D721Med (cell line): ENCODE data around the gene CEP135.

Source experiments
- DNase-seq: peaks from one replicate; pipeline ENCODE4 v3.0.0; 2011; ENCODE audit warnings: low spot score; ENCODE audit not compliant: insufficient read length
- FAIRE-seq: peaks from 2 replicates; lab custom pipeline; 2011; peaks lifted over from hg19 to GRCh38; lab: Jason Lieb, UNC
- TF ChIP-seq, protein P1 (sequence below): IDR thresholded peaks from 2 replicates; pipeline ENCODE4 v1.5.1; 2012; ENCODE audit warnings: mild to moderate bottlenecking, control low read depth; ENCODE audit not compliant: insufficient read depth; ENCODE audit errors: missing control alignments

The CEP135 gene

GRCh38 chr4:55977811-55978210, 29.1 kb downstream of the CEP135 start:
- TF ChIP-seq, protein P1, sequence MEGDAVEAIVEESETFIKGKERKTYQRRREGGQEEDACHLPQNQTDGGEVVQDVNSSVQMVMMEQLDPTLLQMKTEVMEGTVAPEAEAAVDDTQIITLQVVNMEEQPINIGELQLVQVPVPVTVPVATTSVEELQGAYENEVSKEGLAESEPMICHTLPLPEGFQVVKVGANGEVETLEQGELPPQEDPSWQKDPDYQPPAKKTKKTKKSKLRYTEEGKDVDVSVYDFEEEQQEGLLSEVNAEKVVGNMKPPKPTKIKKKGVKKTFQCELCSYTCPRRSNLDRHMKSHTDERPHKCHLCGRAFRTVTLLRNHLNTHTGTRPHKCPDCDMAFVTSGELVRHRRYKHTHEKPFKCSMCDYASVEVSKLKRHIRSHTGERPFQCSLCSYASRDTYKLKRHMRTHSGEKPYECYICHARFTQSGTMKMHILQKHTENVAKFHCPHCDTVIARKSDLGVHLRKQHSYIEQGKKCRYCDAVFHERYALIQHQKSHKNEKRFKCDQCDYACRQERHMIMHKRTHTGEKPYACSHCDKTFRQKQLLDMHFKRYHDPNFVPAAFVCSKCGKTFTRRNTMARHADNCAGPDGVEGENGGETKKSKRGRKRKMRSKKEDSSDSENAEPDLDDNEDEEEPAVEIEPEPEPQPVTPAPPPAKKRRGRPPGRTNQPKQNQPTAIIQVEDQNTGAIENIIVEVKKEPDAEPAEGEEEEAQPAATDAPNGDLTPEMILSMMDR = no peak
- FAIRE-seq (no peak), DNase-seq (no peak)

GRCh38 chr4:55979562-55979961, 30.8 kb downstream of the CEP135 start:
- no peak for FAIRE-seq
- TF ChIP-seq, protein P1 = no peak
- no peak for DNase-seq

- no peak for DNase-seq
- TF ChIP-seq, protein P1 = no peak
- FAIRE-seq = no peak
Observed at GRCh38 chr4:55980725-55981124, 32.0 kb downstream of the CEP135 start.

- DNase-seq = no peak
- FAIRE-seq = no peak
- TF ChIP-seq, protein P1 = no peak
Observed at GRCh38 chr4:55982976-55983375, 34.2 kb downstream of the CEP135 start.

DNA sequence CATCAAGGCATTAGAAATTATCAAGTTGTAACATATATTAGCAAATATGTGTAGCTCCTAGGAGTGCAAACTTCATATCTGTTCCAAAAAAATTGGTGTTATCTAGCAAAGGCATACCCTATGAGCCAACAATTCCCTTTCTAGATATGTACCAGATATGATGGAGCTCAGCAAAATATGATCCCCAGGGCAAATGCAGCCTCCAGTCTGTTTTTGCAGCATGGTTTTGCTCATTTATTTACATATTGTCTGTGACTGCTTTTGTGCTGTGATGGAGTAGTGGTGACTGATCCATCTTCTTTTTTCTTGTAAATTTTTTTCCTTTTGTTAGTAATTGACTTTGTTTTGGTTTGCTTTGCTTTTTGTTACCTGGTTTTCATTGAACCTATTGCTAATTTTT, 41.0 kb downstream of the CEP135 start:
- FAIRE-seq (no peak), DNase-seq (no peak)
- TF ChIP-seq, protein P1 = no peak

DNA sequence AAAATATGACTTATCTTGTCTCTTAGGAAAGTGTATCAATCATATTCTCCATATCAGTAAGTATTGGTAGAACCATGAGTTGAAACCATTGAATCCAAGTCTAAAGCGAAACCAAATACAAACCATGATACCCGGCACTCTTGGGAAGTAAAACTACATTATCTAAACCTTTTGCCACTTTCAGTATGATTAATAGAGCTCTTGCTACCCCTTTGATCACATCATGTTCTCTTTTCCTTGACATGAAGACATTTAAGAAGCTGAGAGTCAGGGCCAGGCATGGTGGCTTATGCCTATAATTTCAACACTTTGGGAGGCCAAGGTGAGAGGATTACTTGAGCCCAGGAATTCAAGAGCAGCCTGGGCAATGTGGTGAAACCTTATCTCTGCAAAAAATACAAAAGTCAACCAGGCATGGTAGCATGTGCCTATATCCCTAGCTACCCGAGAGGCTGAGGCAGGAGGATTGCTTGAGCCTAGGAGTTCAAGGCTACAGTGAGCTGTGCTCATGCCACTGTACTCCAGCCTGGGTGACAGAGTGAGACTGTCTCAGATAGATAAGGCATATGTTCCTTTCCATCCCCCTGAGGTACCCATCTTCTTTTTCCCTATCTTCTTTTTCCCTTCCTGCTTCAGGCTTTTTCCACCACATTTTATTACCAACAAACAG, 45.4 kb downstream of the CEP135 start:
- no peak for DNase-seq
- TF ChIP-seq, protein P1 = no peak
- FAIRE-seq = no peak

- TF ChIP-seq, protein P1 = no peak
- DNase-seq (no peak), FAIRE-seq (no peak)
Observed at GRCh38 chr4:55996646-55997045, 47.9 kb downstream of the CEP135 start.
